SH-SY5Y (cell line): ENCODE measurements around the gene KCTD4.

Source experiments
- GATA2 ChIP-seq: IDR thresholded peaks from 2 replicates; pipeline ENCODE4 v1.6.1; 2011; ENCODE audit warnings: mild to moderate bottlenecking, low read depth, low read length
- GATA3 ChIP-seq: IDR thresholded peaks from 2 replicates; pipeline ENCODE4 v1.6.1; 2011; ENCODE audit warnings: low read depth, mild to moderate bottlenecking, low read length, moderate library complexity

GRCh38 chr13:45249662-45250061, 48.8 kb upstream of the KCTD4 start:
- TF ChIP-seq GATA2 (no peak), GATA3 (no peak)
